Stimulated activated CD8-positive, alpha-beta memory T cell treated with anti-CD3 and anti-CD28 coated beads, Interleukin-4, amount 100 ng/mL, for 1 hour (primary cell): Measurements from ENCODE around the gene DESI1.
"Not testable (repeated sequence)": the region's sequence is repeated elsewhere in the genome, so short reads cannot be mapped to it uniquely, and the experiment has no call there.

Experiments
- DNase-seq, 2 donors: peaks; one replicate each; pipeline ENCODE4 v3.0.0-alpha.2; 2020; ENCODE audit warnings: low read depth in 2 of 2, low spot score in 1 of 2

DESI1 gene

GRCh38 chr22:41589391-41590241, 31.2 kb downstream of the DESI1 start, which contains the start of gene PMM1:
TSS of gene PMM1 (minus strand) at chr22:41589840. CDS start at chr22:41589805, 35 bp downstream.
- peak; percentile 100 for DNase-seq

GRCh38 chr22:41587347-41587723, 33.5 kb downstream of the DESI1 start:
- DNase-seq: no peak

GRCh38 chr22:41585898-41586297, 34.9 kb downstream of the DESI1 start:
- no peak for DNase-seq

GRCh38 chr22:41584881-41585280, 36.0 kb downstream of the DESI1 start:
- DNase-seq: no peak

GRCh38 chr22:41582694-41583093, 38.1 kb downstream of the DESI1 start:
- no peak for DNase-seq

GRCh38 chr22:41579997-41580355, 40.9 kb downstream of the DESI1 start:
- DNase-seq: no peak

- DNase-seq: no peak
Measured at GRCh38 chr22:41579297-41579996, 41.4 kb downstream of the DESI1 start.

GRCh38 chr22:41578818-41579217, 42.0 kb downstream of the DESI1 start:
- DNase-seq: no peak

- DNase-seq: no peak
Measured at GRCh38 chr22:41578114-41578513, 42.7 kb downstream of the DESI1 start.

GRCh38 chr22:41576877-41577276, 44.0 kb downstream of the DESI1 start:
- DNase-seq: peak in 1 of 2 donors; percentile 3

GRCh38 chr22:41575533-41575932, 45.3 kb downstream of the DESI1 start:
- DNase-seq: no peak

GRCh38 chr22:41574847-41575381, 45.9 kb downstream of the DESI1 start:
- DNase-seq: no peak

- no peak for DNase-seq
Measured at GRCh38 chr22:41573677-41574076, 47.2 kb downstream of the DESI1 start.

- not testable (repeated sequence) for DNase-seq
Measured at GRCh38 chr22:41572305-41572704, 48.5 kb downstream of the DESI1 start.

GRCh38 chr22:41571786-41572185, 49.1 kb downstream of the DESI1 start:
- no peak for DNase-seq

- DNase-seq: no peak
Measured at GRCh38 chr22:41570221-41570620, 50.6 kb downstream of the DESI1 start.

GRCh38 chr22:41568811-41569210, 52.0 kb downstream of the DESI1 start:
- no peak for DNase-seq

GRCh38 chr22:41567512-41567768, 53.4 kb downstream of the DESI1 start:
- no peak for DNase-seq

- DNase-seq: no peak
Measured at GRCh38 chr22:41565403-41566054, 55.3 kb downstream of the DESI1 start.

GRCh38 chr22:41564563-41564962, 56.3 kb downstream of the DESI1 start:
- no peak for DNase-seq

GRCh38 chr22:41563051-41563711, 57.7 kb downstream of the DESI1 start:
- no peak for DNase-seq
